CD4-positive, alpha-beta T cell treated with Interleukin-17A for 1 hour (primary cell): ENCODE data around the gene FCAMR.
A peak's percentile ranks its signal among the peaks of the same experiment; 100 is the strongest.

ENCODE experiments used
- DNase-seq: peaks from one replicate; pipeline ENCODE4 v3.0.0-alpha.2; 2020

FCAMR gene, protein sequence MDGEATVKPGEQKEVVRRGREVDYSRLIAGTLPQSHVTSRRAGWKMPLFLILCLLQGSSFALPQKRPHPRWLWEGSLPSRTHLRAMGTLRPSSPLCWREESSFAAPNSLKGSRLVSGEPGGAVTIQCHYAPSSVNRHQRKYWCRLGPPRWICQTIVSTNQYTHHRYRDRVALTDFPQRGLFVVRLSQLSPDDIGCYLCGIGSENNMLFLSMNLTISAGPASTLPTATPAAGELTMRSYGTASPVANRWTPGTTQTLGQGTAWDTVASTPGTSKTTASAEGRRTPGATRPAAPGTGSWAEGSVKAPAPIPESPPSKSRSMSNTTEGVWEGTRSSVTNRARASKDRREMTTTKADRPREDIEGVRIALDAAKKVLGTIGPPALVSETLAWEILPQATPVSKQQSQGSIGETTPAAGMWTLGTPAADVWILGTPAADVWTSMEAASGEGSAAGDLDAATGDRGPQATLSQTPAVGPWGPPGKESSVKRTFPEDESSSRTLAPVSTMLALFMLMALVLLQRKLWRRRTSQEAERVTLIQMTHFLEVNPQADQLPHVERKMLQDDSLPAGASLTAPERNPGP

DNA sequence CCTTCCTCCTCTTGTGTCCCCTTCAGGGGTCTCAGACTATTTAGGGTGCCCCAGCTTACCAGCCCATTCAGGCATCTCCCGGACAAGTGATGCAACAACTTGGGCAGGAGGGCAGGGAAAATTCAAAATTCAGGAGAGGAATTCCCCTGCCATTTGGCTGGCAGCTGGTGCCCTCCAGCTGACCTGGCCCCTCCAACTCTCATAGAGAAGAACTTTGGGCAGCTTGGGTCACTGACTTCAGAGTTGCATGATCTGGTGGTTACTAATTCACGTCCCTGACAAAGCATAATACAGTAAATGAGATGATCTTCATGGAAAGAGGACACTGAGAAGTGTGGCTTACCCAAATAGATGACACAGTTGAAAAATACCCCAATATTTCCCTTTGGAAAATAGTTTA is at the start of gene FCAMR:
FCAMR (minus strand) TSS at position 15 of the 400 bp plus-strand sequence. CDS start 335 bp downstream, outside the sequence.
- no peak for DNase-seq

DNA sequence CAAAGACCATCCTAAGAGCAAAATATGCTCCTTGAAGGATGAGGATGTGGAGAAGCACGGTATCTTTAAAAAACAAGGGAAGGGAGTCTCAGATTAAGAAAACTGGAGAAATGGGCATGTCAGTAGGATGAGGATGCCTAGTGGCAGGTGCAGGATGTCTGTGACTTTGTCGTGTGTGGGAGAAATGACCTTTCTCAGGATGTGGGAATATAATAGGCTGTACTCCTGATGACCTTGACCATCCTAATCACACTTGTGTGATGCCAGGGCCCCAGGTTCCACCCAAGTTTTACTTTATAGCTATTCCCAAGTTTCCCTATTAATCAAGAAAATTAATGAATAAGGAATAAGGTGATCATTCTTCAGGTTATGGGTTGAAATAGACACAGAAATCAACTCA is 49.4 kb upstream of the FCAMR start:
- no peak for DNase-seq

DNA sequence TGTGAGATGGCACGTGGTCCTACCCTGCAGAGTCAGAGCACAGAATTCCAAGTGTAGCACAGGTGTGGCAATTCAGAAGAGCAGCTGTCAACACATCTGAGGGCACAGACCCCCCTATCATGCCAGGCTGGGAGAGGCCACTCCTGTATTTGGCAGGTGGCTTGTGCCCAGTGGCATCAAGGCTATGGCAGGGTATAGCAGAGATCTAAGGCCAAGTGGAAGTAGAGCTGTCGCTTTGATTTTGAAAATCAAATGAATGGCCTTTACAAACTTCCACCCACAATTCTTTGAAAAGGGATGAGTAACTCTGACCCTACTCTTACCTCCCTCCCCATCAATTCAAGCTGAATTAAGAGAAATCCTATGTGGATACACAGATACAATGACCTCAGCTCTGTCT is 48.9 kb upstream of the FCAMR start:
- no peak for DNase-seq

DNA sequence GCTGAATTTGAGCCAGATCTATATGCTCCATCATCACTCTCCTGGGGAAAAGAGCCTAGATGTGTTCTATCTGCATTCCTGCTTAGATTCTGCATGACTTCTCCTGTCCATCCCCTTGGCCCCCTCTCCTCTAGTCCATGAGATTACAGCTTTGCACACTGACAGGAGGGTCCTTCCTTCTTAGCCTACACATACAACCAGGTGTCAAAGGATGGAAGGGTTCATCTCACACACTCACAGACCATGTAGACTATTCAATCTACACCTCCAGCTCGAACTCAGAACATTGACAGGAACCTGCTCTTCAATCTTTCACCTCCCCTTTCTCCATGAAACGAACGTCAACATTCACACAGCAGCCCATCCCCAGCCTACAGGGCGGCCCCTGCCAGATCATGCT is 48.4 kb upstream of the FCAMR start:
- DNase-seq = no peak

DNA sequence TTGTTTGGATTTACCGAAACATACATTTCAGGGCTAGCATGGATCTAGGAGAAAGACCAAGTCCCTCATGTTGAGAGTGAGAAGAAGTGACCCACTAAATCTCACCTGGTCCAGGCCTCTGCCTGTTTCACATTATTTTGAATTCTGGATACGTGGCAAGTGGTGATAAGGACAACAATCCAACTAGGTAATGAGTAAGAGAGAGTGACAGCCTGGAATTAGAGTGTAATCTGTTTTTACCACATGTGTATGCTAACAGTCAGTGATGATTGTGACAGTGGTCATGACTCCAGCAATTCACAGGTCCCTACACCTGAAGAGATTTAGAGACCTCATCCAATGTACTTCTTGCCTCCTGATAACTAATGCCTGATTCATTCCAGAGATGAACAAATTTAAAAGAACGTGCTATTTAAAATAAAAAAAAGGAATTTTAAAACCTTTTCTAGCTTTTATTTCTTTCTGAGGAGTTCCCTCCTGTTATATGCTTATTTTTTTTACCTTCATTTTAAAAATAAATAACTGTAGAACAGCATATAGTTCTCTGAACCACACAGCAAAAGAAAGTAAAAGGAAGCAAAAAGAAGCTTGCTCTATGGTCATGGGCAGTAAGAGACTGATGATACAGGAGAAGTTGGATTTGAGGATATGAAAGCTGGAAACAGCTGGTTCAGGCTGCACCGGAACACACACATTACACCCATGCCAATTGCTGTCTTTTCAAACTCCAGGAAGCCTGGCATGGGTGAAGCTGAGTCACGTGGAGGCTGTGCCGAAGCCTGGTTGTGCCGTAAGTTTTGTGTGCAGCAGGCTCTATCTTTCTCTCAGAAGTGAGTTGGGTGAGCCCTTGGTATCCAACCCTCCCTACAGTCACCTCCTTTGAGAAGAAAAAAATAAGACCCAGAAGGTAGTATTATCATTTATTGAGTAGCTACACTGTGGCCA is 47.6 kb upstream of the FCAMR start:
- no peak for DNase-seq

DNA sequence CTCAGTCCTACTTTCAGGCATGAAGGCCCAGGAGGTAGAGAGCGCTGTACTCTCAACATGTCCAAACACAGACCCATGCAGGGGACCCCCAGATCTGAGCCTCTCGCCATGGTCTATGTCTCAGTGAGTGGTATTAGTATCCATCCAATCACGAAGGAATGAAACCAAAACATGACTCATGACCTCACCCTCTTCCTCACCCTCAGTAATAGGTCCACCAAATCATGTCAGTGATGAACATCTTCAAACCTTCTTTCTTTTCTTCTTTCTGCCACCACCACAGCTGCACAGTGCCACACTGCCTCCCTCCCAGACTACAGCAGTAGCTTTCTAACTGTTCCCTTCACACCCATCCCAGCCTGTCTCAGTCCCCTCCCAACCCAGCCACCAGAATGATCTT is 45.5 kb upstream of the FCAMR start:
- no peak for DNase-seq

DNA sequence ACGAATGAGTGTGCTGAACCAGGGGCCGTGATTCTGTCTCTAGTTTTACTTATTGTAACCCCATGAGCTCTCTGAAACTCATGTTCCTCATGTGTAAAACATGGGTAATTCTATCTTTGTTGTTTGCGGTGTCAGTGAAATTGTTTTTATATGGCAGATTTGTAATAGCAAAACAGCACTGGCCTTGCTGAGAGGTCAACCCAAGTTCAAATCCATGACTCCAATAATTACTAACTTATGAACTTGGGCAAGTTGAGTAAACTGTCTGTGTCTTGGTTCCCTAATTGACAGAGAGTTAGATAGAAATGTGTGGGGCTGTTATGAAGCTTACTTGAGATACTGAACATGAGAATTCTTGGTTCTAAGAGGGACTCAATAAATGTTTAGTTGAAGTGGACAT is 44.5 kb upstream of the FCAMR start:
- no peak for DNase-seq

DNA sequence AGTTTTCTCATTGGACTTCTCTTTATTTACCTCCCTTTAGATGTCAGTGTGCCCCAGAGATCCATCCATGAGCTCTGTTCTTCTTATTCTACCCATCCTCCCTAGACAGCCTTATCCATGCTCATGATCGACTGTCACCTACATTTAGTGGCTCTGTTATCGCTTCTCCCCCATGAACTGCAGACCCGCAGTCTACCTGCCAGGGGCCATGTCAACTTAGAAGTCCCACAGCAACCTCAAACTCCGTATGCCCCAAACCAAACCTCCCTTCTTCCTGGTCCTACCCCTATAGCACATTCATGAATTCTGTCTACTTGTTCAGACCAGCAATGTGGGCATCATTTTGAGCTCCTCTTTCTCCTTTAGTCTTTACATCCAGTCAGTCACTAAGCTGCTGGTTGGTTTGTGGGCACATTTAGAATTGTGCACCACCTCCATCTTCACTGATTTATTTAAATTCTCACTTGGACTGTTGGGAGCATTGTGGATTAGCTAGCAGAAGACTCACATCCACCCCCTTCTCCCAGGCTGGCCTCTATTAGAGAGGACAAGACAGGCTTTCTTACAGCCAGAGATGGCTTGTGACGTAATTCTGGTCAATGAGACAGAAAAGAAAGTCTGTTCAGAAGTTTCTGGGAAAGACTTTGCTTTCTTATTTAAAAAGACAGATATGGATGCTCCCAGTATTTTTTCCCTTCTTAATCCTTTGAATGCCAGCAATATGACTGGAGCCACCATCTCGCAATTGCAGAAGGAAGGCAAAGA is 43.2 kb upstream of the FCAMR start:
- DNase-seq = no peak

DNA sequence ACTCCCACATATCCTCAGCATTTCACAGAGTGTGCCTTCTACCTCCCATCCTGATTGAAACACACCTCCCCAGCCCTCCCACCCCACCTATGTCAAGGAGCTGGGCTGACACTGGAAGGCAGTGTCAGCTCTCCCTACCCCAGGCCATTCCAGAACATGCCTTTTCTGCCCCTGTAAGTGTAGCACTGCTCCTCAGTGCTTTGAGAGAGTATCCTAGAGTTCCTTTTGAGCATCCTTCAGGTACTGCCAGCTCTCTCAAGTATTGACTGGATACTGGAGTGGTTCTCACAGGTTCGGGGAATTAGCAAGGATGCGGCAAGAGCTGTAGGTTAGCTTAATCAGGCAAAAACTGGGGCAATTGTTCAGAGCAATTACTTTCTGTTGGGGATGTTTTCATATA is 40.5 kb upstream of the FCAMR start:
- no peak for DNase-seq

DNA sequence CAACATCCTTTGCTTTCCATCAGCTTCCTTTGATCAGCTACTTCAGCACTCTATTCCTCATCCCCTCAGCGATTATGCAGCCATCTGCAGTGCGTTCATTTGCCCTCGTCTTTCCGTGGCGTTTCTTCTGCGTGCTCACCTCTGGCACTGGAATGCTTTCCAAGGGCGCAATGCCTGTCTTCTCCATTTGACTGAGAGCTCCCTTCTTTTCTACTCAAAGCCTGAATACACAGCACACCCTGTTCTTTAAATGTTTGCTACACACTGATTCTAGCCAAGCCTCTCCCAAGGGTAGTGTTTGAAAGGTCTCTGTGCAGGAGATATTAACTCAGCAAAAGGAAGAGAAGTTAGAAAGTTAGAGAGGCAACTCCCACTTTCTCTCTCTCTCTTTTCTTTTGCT is 39.7 kb upstream of the FCAMR start:
- DNase-seq = no peak

DNA sequence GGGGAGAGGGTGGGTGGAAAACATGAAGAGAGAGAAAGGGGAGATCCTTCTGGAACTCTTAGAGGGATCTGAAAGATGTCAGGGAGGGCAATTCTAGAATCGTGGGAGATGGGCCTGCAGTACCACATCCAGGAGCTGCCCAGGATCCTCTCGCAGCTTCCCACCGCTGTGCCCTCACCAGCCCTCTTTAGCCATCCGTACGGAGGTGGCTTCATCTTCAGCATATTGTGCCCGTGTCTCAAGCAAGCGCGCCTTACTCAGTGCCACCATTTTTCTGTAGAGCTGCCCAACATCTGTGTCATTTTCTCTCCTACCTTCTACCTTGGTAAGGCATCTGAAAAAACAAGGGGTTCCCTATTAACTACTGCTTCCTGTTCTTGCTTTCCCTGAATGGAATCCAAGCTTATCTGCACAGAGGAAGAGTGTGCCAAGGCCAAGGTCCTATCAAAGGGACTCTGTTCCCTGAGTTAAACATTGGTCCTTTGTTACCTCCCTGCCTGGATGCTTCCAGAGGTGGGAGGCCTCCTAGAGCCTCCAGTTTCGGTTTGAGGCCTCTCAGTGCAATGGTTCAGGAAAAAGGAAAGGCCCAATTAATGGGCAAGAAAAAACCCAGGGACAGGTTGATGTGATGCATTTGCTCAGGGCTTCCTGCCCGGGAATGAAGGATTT is 39.1 kb upstream of the FCAMR start:
- no peak for DNase-seq

DNA sequence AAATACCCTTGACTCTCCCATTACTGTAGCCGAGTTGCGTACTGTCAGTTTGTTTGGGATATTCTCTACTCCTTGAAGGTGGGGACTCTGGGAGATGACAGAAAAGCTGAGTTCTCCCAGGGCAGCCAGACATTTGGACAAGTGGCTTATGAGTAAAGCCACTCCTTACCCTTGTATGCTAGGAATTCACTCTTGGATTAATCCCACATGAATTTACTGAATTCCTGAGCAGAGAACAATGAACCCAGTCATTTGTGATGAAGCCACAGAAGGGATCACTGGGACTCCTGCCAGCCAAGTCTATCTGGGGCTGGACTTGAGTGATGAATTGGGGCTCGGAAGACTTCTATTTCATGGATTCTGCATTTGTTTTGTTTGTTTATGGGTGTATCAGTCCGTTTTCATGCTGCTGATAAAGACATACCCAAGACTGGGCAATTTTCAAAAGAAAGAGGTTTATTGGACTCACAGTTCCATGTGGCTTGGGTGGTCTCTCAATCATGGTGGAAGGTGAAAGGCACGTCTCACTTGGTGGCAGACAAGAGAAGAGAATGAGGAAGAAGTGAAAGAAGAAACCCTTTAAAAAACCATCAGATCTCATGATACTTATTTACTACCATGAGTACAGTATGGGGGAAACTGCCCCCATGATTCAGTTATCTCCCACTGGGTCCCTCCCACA is 37.2 kb upstream of the FCAMR start:
- DNase-seq = no peak

DNA sequence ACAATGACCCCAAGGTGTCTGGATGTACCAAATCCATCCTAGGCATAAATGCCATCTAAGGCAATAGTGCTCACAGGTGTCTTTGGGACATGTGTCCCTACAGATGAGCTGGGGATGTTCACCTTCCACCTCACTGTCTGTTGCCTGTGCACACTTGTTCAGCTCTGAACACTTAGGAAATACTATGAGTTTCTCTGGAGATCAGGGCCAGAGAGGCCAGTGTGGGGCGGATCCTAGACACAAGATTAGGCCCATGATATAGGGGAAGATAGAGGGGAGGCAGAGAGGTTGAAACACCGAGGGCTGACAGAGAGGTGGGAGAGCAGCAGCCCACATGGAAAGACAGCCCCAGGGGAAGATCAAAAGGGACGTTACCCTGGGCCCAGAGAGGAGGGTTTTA is 36.7 kb upstream of the FCAMR start:
- no peak for DNase-seq

DNA sequence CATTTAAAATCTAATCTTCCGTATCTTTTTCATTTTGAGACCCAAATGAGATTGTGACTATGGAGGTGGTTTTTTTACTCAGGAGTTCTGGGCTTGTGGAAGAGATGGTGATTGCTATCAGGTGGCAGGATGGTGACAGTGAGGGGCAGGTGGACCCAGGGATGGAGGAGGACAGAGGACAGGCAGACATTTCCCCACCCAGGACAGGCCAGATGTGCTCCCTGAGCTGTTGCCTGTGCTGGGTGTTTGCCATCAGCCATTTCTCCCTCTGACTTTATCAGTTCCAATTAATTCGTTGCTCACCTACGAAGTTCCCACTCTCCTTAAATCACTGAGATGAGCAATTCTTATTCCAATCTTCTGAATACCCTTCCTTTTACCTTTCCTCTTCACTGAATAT is 35.8 kb upstream of the FCAMR start:
- no peak for DNase-seq

DNA sequence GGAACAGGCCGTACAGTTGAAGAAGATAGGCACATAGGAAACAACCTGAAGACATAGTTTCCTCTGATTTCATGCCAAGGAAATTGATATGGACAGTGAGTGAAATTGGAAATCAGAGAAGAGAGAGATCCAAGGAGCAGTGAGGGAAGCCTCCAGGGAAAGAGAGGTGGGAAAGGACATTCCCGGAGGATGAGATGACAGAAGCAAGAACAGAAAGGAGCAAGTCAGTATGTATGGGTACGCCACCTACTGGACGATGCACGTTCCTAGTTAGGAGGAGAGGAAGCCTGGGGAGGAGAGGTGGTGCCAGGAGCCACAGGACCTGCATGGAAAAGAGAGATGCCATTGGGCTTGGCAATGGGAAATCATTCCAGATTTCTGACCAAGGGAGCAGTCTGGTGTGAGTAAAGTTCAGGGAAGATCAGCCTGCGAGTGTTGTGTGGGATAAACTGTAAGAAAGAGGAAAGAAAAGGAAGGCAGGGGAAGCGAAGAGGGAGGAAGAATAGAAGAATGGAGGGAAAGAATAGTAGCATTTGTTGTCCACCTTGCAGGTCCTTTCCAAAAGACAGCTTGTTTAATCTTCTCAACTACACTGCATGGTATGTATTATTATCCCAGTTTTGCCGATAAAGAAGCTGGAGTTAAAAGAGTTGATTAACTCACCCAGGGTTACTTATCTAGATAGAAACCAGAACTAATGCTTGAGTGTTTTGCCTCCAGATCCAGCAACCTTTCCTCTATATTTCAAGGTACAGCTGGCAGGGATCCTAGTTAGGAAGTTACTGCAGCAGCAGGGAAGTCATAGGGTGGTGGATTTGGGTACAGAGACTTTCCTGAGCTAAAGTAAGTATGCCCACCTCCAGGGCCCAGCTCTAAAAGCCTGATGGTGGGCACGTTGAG is 34.9 kb upstream of the FCAMR start:
- DNase-seq = peak; percentile 26

DNA sequence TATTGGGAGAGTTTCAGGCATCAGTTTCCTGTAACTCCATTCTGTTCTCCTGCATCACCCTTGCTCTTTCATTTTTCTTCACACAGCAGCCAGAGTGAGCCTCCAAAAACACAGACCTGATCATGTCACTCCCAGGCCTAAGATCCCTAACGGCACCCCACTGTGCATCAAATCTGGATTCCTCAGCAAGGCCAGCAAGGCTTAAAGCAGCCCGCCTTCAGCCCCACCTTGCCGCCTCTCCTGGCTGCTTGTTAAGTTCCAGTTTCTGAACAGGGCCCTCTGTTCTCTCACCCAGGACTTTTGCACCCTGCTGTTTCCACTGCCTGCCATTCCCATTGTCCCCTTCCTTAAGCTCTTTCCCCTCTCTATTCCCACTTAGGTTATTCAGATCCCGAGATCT is 33.0 kb upstream of the FCAMR start:
- DNase-seq = no peak

DNA sequence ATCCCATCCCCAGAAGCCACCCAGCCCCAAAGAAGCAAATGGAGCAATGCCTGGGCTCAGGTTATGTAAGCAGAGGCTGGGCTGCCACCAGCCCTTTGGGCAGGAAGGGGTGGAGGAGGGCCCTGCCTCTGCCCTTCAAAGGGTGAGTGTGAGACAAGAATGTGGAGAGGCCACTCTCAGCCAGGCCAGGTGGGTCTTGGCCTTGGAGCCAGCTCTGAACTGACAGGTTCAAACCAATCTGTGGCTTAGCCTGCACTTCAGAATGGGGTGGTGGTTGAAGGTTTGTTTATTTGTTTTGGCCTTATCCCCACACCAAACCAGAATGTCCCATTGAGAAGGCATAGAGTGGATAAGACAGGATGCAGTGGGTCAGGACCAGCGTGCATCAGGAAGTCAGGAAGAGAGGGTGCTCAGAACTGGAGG is 32.5 kb upstream of the FCAMR start:
- no peak for DNase-seq

DNA sequence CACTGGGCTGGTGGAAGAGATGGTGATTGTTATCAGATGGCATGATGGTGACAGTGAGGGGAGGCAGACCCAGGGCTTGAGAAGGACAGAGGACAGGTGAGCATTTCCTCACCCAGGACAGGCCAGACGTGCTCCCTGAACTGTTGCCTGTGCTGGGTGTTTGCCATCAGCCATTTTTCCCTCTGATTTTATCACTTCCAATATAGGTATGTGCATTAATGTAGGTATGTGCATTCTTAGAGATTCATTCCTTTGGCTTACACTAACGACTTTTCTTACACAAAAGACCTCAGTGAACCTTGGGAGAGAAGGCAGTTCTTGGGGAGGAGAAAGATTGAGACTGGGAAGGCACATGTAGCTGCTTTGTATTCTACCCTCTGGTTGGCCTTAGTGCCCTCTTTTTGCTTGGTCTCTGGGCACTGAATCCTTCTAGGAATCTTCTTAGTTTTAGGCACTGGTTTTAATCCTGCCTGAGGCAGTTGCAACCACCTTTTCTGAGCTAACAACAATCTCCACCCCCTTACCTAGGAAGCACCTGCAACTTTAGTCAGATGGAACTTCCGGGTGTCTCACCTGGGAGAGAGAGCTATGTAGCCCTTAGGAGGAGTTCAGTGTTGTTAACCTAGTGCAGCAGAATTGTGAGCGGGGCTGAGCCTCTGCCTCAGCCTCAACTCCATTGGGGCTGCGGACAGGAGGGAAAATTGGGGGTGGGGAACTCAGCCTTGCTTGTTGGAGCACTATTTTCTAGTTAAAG is 31.4 kb upstream of the FCAMR start:
- DNase-seq = no peak

DNA sequence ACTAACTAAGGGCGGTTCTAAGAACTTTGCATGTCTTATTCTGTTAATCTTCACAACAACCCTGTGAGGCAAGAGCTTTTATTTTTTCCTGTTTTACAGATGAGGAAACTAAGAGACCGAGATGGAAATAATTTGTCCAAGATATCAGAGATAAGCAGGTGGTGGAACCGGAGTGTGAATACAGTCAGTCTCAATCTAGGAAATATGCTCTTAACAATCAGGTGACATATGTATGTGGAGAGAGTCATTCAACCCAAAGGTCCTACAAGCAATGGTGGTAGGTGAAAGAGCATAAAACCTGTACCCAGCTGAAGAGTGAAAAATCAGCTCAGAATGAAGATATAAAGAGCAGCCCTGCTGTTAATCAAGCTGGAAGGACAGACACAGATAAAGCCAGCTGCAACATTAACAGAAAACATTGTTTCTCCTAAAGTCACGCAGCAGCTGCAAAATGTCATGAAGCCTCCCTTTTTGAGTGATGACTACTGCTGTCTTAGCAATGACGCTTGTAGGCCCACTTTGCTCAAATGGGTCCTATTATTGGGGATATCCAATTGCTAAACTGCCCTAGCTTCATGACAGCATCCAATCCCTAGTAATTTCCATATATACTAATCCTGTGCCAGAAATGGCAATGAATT is 30.5 kb upstream of the FCAMR start:
- no peak for DNase-seq
